Stimulated activated CD4-positive, alpha-beta T cell treated with anti-CD3 and anti-CD28 coated beads, Interleukin-1b, Interleukin-23, amount 100 ng/mL, for 48 hours (primary cell): ENCODE data around the gene FAM219B.
"Not testable (repeated sequence)": the region's sequence is repeated elsewhere in the genome, so short reads cannot be mapped to it uniquely, and the experiment has no call there.

Experiments
- DNase-seq: peaks from one replicate; pipeline ENCODE4 v3.0.0-alpha.2; 2020

Gene FAM219B, protein sequence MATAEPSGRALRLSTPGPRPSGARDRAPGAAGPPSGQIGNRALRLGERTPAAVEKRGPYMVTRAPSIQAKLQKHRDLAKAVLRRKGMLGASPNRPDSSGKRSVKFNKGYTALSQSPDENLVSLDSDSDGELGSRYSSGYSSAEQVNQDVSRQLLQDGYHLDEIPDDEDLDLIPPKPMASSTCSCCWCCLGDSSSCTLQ

DNA sequence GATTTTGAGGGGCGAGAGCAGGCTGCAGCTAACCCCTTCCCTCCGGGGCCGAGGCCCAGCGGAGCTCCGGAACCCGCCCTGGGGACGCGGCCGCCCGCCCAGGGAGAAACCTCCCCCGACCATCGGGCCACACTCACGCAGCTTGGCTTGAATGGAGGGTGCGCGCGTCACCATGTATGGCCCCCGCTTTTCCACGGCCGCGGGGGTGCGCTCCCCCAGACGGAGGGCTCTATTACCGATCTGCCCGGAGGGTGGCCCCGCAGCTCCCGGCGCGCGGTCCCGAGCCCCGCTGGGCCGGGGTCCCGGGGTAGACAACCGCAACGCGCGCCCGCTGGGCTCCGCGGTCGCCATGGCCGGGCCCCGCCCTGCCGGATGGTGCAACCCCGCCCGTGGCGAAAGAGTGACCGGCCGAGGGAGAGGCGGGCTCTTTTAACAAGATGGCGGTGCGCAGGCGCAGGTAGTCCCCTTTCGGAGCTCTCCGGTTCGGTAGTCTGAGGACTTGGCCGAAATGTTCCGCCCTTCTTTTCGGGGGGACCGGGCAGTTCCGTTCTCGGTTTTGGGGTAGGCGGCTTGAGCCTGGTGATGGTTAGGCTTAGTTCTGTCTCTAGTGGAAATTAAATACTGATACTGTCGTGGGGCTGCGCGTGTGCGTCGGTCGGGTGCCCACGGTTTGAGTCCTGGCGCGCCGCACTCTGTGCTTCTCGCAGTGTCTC, at the start of gene FAM219B:
Gene FAM219B, minus strand, starts transcription at position 402 of the 713 bp plus-strand sequence. Its CDS starts 51 bp downstream, at position 351.
- peak; percentile 72 for DNase-seq

DNA sequence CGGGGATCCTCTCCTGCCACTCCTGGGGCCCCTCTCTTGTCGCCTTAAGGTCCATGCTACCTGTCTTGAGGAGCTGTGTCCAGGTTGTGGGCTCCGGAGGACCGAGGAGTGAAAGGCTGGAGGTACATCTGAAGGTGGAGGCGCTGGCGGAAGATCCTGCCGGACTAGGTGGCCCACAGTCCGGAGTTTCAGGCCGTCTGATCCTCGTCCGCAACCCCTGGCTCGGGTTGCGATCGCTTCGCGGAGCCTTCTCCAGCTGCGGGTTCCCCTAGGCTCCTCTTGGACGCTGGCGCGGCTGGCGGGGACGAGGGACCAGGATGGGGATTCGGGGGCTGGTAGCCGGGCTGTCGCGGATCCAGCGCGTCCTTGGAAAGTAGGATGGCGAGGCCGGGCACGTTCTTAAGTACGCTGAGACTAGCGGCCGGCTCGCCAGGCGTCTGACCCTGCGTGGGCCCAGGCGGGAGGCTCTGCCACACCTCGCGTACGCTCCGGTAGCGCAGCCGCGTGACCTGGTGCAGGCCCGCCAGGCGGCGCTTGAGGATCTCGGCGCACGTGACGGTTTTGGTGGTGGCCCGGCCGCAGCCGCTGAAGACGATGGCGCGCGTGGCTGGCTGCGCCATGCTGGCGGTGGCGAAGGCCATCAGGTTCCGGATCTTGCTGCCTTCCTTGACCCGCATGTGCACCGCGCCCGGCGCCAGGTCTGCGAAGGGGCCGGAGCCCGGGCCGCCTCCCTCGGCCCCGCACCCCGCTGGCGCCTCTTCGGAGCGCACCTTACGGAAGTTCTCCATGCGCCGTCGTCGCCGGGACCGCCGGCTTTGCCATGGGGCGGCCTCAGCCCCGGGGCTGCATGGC, 49.4 kb upstream of the FAM219B start:
- peak; percentile 76 for DNase-seq

DNA sequence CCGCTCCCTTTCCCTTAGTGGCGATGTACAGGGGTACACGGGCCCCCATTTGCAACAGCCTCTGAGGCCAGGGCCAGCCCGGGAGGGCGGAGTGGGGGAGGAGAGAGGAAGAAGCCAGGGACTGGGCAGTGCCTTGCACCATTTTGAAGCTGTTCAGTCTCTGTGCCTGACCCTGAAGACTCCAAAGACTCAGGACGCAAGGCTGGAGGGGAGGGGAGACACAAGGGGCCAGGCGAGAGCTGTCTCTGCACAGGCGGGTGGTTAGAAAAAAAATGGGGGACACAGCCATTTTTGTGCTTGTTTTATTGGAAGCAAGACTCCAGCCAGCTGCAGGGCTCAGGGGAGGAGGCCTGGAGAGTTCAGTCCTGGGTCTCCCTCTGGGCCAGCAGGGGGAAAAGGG, 48.4 kb upstream of the FAM219B start:
- DNase-seq: no peak

DNA sequence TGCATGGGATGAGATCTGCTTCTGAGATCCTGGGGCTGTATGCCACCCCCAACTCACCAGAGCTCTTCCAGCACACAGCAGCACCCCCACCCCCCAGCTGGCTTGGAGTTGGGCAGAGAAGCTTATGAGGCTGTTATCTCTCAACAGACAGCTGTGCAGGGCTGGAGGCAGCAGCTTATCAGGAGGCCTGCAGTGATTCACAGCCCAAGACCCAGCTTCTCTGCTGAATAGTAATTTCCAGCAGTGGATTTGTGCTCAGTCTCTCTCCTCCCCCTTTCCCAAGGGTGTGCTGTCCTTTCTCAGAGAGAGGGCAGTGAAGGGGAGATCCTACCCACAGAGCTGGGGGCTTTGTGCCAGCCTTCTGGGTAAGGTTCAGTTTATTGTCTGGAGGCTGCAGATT, 47.9 kb upstream of the FAM219B start:
- DNase-seq: no peak

DNA sequence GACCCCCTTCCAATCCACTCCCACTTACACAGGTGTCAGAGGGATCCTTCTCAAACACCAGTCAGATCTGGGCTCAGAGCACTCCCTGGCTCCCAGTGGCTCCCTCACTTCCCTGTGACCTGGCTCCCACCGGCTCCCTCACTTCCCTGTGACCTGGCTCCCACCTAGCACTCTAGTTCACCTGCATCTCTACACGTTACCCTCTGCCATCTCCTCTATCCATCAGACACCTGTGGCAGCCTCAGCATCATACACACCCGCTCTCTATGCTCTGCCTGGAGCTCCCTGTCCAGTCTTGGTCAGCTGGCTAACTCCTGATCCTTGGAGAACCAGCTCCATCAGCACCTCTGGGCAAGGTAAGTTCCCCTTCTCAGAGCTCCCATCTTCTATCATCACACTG, 44.4 kb upstream of the FAM219B start:
- no peak for DNase-seq

DNA sequence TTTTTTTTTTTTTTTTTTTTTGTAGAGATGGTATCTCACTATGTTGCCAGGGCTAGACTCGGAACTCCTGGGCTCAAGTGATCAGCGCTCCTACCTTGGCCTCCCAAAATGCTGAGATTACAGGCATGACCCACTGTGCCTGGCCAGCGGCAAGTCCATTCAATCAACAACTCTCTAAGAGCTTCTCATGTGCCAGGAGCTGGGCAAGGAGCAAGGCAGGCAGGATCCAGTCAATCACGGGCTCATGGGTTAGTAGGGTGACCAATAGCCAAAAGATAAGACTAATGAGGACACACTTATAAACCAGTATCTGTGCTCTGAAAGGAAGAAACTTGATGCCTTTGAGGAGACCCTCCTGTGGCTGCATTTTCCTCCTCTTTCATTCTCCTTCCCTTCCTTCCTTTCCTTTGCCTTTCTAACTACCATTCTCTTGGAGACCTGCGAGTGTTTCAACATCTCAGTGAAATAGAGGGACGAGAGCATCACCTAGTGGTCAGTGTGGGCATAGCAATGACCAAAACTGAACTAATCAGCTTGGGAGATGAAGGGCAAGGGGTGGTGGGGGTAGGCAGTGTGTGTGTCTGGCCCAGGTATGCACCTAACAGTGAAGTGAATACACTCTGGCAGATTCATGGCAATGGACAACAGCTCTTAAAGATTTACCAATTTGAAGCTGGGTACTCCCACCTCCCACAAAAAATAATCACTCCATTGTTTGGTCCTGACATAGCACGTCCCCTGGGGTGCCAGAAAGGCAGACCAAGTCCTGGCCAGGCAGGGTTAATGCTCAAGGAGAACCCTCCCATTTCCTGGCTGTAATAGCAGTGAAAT, 43.6 kb upstream of the FAM219B start:
- DNase-seq: peak; percentile 75

DNA sequence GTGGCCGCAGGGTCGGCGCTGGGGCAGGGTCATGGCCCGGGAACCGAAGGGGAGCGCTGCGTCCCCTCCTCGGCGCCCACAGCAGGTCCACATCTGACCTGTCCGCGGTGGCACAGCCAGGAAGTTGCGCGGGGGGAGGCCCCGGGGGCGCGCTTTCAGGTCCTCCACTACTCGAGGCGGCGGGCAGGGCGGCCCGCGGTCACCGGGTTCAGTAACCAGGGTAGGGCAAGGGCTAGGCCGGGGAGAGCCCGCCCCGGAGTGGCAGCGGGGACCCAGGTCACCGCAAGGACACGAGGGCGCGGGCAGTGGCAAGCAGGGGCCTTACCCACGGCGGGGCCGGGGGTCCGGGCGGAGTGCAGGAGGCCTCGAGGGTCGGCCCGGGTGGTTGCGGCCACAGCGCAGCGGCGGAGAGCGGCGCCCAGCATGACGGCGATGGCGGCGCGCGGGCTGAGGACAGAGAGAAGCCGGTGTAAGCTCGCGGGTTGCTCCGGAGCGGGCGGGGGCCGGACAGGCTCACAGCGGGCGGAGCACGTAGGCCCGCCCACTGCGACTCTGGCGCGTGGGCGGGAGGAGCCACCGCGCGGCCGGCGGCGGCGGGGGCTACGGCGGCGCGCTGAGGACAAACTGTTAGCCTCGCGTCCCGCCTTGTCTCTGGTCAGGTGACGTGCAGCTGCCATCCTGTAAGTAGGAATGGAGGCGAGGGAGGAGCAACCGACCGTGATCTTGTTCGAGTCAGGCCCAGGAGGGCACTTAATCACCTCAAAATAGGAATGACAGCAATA, 31.1 kb upstream of the FAM219B start, which contains the start of gene COX5A:
Gene COX5A, minus strand, starts transcription at position 484 of the 782 bp plus-strand sequence. Its CDS starts 59 bp downstream, at position 425.
- peak; percentile 93 for DNase-seq

DNA sequence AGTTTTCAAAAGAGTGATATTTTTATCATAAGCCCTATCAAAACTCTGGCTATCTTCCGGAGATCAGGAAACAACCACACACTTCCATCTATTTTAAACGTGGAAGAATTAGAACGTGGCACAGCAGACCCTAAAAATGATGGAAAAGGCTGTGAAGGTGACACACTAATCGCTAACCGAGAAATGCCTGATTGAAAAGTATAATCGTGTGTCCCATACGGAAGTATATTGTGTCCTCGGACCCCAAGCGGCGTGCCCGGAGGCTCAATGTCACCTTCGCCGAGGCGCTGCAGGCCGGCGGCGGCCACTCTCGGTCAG, 30.6 kb upstream of the FAM219B start:
- no peak for DNase-seq

DNA sequence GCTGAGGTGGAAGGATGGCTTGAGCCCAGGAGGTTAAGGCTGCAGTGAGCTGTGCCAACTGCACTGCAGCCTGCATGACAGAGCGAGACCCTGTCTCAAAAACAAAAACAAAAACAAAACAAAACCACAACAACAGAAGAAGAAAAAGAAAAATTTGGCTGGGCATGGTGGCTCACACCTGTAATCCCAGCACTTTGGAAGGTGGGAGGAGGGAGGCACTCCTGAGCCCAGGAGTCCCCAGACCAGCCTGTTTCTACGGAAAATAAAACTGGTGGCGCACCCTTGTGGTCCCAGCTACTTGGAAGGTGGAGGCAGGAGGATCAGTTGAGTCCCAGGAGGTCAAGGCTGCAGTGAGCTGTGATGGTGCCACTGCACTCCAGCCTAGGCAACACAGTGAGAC, 28.5 kb upstream of the FAM219B start:
- not testable (repeated sequence) for DNase-seq

DNA sequence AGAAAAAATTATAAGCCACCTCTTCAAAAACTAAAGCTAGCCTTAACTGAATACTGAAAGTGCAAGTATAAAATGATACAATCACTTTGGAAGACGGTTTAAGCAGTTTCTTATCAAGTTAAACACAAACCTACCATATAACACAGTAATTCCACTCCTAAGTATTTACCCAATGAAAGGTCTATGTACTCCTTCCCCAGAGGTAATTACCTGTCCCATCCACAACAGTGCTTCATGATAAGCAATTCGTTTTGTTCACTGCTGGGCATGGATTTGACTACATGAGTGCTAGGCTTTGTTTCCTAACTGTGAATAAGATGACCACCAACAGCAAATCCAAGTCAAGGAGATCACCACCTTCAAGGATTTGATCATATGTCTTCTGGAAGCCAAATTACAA, 26.9 kb upstream of the FAM219B start:
- DNase-seq: no peak

DNA sequence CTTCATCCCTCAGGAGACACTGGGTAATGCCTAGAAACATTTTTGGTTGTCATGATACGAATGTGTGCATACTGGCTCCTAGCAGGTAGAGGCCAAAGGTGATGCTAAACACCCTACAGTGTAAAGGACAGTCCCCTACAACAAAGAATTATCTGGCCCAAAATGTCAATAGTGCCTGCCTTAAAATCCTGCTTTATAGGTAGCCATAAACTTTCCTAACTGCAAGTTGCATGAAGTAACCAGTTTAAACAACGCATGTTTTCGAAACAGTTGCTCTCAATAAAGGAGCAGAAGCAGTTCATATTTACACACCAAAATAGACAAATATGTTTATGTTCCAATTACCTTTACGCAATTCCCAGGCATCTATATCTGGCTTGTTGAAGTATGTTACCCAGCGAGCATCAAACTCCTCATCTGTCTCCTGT, 22.1 kb upstream of the FAM219B start:
- DNase-seq: no peak

DNA sequence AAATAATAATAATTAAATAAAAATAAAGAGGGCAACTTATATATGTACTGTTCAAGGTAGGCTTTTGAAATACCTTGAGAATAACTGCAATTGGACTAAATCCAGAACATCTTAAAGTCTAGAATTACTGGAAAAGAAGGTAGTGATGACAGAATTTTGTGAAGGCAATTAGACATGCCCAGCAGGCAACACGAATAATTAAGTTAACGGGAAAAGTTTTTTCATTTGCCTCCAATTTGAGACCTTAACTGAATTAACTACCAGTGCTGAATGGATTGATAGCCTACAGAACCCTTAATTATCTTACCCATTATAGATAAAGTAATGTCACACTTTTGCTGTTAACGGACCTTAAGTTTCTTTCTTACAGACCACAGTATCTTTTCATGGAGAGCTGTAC, 17.9 kb upstream of the FAM219B start:
- no peak for DNase-seq

DNA sequence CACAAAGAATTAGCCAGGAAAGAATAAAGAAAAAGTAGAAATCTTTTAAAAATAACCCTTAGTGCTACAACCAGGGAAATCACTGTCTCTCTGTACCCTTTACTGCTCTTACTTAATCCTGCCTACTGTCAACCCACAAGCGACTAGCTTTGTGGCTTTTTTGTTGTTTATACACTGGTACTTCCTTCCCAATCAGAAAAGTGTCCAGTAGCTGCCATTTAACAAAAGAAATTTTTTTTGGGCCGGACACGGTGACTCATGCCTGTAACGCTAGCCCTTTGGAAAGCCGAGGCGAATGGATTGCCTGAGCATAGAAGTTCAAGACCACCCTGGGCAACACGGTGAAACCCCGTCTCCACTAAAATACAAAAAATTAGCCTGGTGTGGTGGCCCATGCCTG, 13.8 kb upstream of the FAM219B start:
- no peak for DNase-seq

DNA sequence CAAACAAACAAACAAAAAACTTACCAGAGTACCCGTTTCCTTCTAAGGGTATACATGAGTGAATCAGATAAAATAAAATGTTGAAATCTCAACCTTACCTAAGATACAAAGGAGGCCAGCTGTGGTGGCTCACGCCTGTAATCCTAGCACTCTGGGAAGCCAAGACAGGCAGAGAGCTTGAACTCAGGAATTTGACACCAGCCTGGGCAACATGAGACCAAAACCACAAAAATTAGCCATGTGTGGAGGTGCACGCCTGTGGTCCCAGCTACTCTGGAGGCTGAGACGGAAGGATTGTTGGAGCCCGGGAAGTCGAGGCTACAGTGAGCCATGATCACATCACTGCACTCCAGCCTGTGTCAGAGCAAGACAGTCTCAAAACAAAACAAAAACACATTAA, 11.0 kb upstream of the FAM219B start:
- DNase-seq: no peak

DNA sequence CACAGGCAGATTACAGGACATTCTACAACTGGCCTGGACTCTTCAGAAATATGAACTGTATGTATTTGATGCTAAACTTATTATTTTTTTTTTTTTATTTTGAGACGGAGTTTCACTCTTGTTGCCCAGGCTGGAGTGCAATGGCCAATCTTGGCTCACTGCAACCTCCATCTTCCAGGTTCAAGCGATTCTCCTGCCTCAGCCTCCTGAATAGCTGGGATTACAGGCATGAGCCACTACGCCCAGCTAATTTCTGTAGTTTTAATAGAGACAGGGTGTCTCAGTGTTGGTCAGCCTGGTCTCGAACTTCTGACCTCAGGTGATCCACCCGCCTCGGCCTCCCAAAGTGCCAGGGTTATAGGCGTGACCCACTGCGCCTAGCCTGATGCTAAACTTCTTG, 7.1 kb upstream of the FAM219B start:
- not testable (repeated sequence) for DNase-seq

DNA sequence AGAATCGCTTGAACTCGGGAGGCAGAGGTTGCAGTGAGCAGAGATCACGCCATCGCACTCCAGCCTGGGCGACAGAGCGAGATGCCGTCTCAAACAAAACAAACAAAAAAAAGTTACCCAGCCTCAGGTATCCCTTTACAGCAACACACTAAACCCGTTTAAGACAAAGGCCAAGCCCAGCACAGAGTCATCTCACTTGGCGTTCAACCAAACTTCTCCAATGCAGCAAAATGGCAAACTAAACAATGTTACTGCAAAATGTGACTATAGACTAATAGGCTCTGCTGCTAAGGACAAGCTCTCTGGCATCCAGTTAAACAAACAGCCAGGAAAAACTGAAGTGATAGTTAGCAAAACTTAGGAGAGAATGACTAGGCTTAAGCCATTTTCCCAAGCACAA, 6.4 kb upstream of the FAM219B start:
- no peak for DNase-seq

DNA sequence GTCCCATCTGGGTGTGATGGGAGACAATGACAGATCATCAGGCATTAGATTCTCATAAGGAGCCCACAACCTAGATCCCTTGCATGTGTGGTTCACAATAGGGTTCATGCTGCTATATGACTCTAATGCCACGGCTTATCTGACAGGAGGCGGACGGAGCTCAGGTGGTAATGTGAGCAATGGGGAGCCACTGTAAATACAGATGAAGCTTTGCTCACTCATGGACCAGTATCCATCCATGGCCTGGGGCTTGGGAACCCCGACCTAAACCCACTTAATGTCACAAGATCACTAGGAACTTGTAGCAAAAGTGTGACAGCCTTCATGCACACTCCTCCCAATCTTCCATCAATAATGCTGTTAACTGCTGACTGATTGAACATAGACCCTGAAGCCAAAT, 2.0 kb upstream of the FAM219B start:
- DNase-seq: no peak

DNA sequence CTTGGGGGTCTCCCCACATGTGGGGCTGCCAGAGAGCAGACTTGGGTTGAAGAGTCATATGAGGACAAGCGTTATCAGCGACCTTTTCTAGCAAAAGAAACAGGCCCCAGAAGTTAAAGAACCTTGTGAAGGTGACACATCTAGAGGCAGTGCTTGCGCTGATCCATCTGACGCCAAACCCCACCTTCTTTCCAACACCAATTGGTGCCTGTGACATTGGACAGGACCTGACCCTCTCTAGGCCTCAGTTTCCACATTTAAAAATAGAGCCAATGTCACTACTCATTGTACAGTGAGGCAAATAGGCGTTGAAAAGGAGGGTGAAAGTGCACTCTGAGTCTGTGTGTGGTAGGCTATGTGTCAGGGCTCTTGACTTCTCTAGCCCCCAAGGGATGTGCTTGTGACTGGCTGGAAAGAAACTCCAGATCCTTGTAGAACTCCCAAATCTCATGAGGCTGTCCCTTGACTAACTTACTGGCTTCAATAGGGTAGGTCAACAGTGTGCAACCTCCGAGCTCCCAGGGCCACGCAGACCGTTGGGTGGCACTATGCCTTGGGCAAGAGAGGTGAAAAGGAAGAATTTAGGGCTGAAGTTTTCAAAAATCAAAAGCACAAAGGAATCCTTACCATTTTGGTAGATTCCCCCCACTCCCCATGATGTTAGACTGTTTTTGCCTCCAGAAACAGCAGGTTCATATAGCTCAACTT, 666 bp upstream of the FAM219B start:
- DNase-seq: no peak

DNA sequence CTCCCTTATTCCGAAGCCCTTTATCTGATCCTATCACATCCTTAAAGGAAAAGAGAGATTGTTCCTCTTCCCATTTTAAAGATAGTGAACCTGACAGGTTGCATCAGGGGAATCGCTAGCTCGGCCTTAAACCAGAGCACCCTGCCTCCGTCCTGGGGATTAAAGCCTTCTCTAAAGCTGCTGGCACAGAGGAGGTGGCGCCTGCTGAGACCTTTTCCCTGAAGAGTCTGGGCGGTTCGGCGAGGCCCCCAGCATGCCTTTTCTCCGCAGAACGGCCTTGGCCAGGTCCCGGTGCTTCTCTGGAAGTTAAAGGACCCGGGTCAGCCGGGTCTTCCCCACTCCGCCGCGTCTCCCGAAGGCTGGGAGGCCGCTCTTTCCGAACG, 593 bp downstream of the FAM219B start:
- DNase-seq: peak; percentile 19

DNA sequence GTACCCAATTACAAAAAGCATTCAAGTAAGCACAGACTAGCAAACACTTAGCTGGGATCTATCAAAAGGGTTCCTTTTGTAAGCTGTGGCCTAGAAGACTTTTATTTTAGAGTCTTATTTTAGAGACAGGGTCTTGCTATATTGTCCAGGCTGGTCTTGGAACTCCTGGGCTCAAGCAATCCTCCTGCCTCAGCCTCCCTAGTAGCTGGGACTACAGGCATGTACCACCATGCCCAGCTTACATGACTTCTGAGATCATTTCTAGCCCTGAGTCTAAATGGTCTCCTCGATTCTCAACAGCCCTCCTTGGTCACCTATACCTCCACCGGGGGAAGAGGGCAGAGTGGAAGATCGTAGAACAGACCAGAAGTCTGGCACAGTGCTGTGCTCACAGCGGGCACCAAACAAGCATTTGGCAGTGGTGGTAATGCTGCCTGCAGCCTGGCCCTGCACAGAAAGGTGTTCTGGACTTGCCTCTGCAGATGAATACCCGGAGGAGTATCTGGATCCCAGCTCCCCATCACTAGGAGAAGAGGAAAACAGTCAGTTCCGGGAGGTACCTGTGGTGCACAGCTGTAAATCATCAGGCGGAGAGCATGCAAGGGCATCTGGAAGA, 2.4 kb downstream of the FAM219B start:
- DNase-seq: no peak

DNA sequence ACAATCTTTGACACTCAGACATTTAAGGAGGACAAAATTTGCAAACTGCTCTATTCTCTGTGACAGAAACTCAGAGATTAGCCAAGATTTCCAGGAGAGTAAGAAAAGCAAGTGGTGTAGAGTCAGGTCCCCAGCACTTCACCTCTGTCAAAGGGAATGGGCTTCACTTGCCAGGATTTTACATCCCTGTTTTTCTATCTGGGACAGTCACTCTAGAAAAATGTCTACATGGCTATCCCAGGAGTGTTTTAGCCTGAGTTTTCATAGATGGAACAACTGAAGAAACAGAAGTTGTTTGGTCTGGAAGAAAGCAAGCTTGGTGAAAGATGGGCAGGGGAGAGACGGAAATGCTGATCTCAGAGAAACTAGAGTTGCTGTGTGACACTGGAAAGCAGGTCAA, 3.0 kb downstream of the FAM219B start:
- DNase-seq: no peak
